Neural crest cell (in vitro differentiated cells): ENCODE measurements around the gene LRRC8D. TPM values are rescaled to one million over a fixed set of nuclear protein-coding genes. Genes with fewer than 3 reads are reported as not detected.

Experiments
- DNase-seq: peaks from one replicate; pipeline ENCODE4 v3.0.0; 2021; ENCODE audit warnings: low read depth, mixed read lengths, low spot score
- H3K27ac Mint-ChIP-seq: one replicate; pipeline ENCODE4 v1.8.0; 2021; ENCODE audit warnings: mild to moderate bottlenecking, mixed read lengths; ENCODE audit not compliant: unreplicated experiment
- H3K27me3 Mint-ChIP-seq: 2 replicates; pipeline ENCODE4 v1.8.0; 2021; ENCODE audit warnings: low read depth, mild to moderate bottlenecking, mixed read lengths
- H3K36me3 Mint-ChIP-seq: 2 replicates; pipeline ENCODE4 v1.8.0; 2021; ENCODE audit warnings: low read depth, mild to moderate bottlenecking, mixed read lengths
- H3K4me1 Mint-ChIP-seq: 2 replicates; pipeline ENCODE4 v1.8.0; 2021; ENCODE audit warnings: mixed read lengths
- H3K4me3 Mint-ChIP-seq: one replicate; pipeline ENCODE4 v1.8.0; 2021; ENCODE audit warnings: mild to moderate bottlenecking, mixed read lengths
- H3K9me3 Mint-ChIP-seq: 2 replicates; pipeline ENCODE4 v1.8.0; 2021; ENCODE audit warnings: mixed read lengths
- total RNA-seq: library from RNA; stranded (reverse); gene quantifications from 2 replicates; pipeline ENCODE4 v1.2.1, GENCODE V29; 2021
- TF ChIP-seq, protein P1 (sequence below): fragments of 200-600 bp; sonication (generic); conservative IDR thresholded peaks from 2 replicates; pipeline ENCODE4 v1.5.0; 2021; ENCODE audit warnings: antibody characterized with exemption, mild to moderate bottlenecking

Gene LRRC8D
- total RNA-seq, 1 donor from 2014 or later: 44.9 TPM

DNA sequence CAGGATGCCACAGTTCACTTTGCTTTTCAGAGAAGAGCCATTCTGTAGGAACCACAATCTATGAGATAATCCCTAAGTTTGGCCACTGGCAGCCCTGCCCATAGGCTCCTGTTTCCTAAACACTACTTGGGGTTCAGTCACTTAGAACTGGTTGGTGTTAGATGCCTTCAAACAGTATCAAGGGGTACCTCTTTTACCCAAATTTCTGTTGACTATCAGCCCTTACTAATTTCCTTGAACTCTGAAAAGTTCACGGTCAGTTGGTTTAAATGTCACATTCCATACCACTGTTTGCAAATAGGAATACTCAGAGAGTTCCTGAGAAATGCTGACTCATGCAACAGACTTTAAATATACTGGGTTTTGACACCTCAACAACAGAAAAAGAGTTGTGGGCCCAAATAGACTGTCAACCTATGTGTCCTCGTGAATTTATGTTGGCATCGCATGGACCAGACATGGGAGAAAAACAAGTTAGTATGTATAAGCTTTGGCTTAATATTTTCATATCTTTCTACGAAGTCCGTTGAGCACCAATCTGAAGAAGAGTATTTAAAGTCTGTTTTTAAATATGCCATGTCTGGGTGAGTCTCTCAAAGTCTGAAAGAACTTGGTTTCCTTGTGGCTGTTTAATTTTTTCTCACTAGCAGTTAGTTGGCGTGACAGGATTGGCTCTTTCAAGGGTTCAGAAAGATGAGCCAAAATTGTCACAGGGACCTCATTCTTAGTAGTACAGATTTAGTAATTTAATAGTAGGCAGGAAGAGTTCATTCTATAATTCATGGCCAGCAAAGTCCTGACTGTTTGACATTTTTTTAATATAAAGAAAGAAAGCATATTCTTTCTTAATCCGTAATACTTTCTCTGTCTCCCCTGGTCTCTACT, 117.6 kb downstream of the LRRC8D start:
- no peaks in the 10 kb centered on the region for H3K27me3 Mint-ChIP-seq
- TF ChIP-seq, protein P1, sequence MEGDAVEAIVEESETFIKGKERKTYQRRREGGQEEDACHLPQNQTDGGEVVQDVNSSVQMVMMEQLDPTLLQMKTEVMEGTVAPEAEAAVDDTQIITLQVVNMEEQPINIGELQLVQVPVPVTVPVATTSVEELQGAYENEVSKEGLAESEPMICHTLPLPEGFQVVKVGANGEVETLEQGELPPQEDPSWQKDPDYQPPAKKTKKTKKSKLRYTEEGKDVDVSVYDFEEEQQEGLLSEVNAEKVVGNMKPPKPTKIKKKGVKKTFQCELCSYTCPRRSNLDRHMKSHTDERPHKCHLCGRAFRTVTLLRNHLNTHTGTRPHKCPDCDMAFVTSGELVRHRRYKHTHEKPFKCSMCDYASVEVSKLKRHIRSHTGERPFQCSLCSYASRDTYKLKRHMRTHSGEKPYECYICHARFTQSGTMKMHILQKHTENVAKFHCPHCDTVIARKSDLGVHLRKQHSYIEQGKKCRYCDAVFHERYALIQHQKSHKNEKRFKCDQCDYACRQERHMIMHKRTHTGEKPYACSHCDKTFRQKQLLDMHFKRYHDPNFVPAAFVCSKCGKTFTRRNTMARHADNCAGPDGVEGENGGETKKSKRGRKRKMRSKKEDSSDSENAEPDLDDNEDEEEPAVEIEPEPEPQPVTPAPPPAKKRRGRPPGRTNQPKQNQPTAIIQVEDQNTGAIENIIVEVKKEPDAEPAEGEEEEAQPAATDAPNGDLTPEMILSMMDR: no peak
- H3K4me3 Mint-ChIP-seq: peak overlapping the region; percentile 47
- H3K4me1 Mint-ChIP-seq: peaks cover 69% of the 10 kb centered on the region
- no peak for DNase-seq
- peaks cover 18% of the 10 kb centered on the region for H3K36me3 Mint-ChIP-seq
- H3K9me3 Mint-ChIP-seq: no peaks in the 10 kb centered on the region
- H3K27ac Mint-ChIP-seq: peak overlapping the region; percentile 97

DNA sequence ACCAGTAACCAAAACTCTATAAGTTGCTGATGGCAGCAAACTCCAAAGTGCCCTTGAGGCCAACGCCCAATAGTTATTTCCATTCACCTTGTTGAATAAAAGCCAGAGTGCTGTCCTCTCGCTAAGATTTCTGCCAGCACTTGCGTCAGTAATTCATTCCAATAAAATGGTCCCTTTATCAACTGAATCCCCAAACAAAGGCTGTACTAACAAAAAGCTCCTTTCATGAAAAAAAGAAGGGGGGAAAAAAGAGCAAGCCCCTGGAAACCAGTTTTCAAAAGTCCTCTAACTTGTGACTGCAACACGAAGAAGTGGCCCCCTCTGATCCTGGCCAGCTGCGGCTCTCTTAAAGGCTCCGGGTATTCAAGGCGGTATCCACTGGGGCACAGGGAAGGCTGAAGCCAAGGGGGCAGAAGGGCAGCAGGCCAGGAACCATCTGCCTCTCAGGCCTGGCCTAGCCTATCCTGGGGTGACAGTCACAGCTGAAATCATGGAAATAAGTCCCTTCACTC, 118.3 kb downstream of the LRRC8D start:
- H3K9me3 Mint-ChIP-seq: no peaks in the 10 kb centered on the region
- TF ChIP-seq, protein P1: no peak
- peak overlapping the region; percentile 47 for H3K4me3 Mint-ChIP-seq
- peak; percentile 40 for DNase-seq
- H3K27ac Mint-ChIP-seq: peak overlapping the region; percentile 97
- H3K4me1 Mint-ChIP-seq: peaks cover 76% of the 10 kb centered on the region
- no peaks in the 10 kb centered on the region for H3K27me3 Mint-ChIP-seq
- peaks cover 11% of the 10 kb centered on the region for H3K36me3 Mint-ChIP-seq

DNA sequence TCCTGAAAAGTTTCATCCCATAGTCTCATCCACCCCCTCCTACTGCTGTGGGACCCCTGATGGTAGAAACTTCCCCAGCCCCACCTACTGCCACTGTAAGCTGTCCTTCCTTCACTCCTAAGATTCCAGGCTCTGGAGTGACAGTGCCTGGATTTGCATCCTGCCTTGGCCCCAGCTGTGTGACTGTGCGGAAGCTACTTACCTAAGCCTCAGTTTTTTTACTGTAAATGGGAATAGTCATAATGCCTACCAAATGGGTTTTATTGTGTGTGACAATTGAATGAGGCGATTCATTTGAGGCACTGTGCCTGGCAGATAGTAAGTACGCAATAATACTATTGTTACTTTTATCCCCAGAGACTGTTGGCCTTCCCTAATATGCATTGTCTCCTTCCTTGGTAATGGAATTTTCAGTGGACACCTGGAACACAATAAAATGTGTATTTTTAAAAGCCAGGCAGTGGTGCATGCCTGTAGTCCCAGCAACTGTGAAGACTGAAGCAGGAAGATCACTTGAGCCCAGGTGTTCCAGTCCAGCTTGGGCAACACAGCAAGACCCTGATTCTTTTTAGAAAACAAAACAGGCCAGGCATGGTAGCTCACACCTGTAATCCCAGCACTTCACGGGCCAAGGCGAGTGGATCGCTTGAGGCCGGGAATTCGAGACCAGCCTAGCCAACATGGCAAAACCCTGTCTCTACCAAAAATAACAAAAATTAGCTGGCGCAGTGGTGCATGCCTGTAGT, 119.0 kb downstream of the LRRC8D start:
- Mint-ChIP-seq H3K9me3 (no peaks in the 10 kb centered on the region), H3K36me3 (peaks cover 7% of the 10 kb centered on the region), H3K27ac (peak overlapping the region; percentile 97), H3K27me3 (no peaks in the 10 kb centered on the region), H3K4me1 (peaks cover 78% of the 10 kb centered on the region), H3K4me3 (peak overlapping the region; percentile 47)
- no peak for DNase-seq
- TF ChIP-seq, protein P1: no peak

DNA sequence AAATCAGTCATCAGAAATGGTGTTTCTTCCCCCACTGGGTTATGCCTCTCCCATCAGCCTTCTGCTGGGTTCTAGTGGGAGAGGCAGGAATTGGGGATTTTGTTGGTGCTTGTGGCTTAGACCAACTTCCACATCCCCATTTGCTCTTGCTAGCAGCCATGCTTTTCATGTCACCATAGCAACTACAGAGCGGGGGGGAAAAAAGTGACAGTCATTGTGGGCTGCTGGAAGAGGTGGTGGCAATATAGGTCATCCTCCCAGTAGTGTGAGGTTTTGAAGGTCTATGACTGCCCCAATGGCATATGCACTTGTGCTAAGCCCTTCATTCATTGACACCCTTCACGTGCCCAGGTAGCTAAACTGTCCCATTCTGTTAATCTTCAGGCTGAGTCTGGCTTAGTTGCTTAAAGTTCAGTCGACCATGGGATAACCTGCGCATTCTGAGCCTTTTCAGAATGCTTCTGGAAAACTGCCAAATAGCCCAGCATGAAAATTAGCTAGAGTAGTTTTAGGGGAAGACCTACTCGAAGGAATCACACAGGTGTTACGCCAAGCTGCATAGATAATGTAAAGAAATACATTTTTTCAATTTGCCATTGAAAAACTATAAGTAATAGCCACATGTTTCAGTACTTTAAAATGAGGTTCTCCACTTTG, 120.4 kb downstream of the LRRC8D start:
- Mint-ChIP-seq H3K4me3 (peak overlapping the region; percentile 27), H3K27ac (no peak overlapping the region), H3K36me3 (no peaks in the 10 kb centered on the region), H3K27me3 (no peaks in the 10 kb centered on the region), H3K4me1 (peaks cover 76% of the 10 kb centered on the region), H3K9me3 (no peaks in the 10 kb centered on the region)
- DNase-seq: no peak
- TF ChIP-seq, protein P1: no peak

DNA sequence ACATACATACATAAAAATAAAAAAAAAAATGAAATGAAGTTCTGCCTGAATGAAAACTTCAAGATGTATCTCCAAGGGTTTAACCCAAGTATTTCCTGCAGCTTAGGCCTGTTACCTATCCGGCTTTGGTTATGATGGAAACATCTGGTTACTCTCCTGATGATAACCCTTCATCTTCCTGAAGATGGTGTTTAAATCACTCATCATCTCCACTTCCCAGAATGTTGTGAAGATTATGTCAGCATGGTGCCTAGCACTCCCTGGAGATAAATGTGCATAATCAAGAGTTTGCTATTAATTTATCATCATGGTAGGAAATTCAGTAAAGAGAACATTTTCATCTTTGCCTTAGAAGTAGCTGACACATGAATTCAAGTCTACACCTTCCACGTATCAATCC, 121.2 kb downstream of the LRRC8D start:
- DNase-seq: no peak
- Mint-ChIP-seq H3K9me3 (no peaks in the 10 kb centered on the region), H3K4me3 (no peak overlapping the region), H3K4me1 (peaks cover 79% of the 10 kb centered on the region), H3K27ac (no peak overlapping the region), H3K27me3 (no peaks in the 10 kb centered on the region), H3K36me3 (no peaks in the 10 kb centered on the region)
- TF ChIP-seq, protein P1: no peak
